MCF 10A (cell line): ENCODE results near the gene AMPH. TPM values are rescaled to one million over a fixed set of nuclear protein-coding genes. Genes with fewer than 3 reads are reported as not detected.

Experiments used
- BruUV-seq: library from RNA; stranded (reverse); fragments of 400-500 nt; replicated peaks from 2 replicates; lab custom pipeline; 2021; lab: Mats Ljungman, UMichigan
- CTCF ChIA-PET: fragments of 300-600 bp; sonication (Branson Sonifier 250); formaldehyde crosslinking; extraction: SDS; loops from one replicate; lab custom pipeline; 2021; ENCODE audit warnings: antibody characterized with exemption, inconsistent platforms; lab: Yijun Ruan, JAX
- POLR2A ChIA-PET: fragments of 300-600, 350-650 bp; sonication (Branson Sonifier 250); formaldehyde crosslinking; extraction: SDS; loops from one replicate; lab custom pipeline; 2020; ENCODE audit warnings: antibody characterized with exemption, inconsistent platforms; lab: Yijun Ruan, JAX
- DNase-seq: peaks from one replicate; pipeline ENCODE4 v3.0.0-alpha.2; 2018; ENCODE audit not compliant: unreplicated experiment
- H3K27ac Mint-ChIP-seq: one replicate; pipeline ENCODE4 v1.8.0; 2022; ENCODE audit warnings: mild to moderate bottlenecking, low read depth, mixed read lengths; ENCODE audit not compliant: unreplicated experiment
- H3K27me3 Mint-ChIP-seq: one replicate; pipeline ENCODE4 v1.8.0; 2022; ENCODE audit warnings: mixed read lengths; ENCODE audit not compliant: insufficient read depth, unreplicated experiment
- H3K36me3 Mint-ChIP-seq: one replicate; pipeline ENCODE4 v1.8.0; 2022; ENCODE audit warnings: mild to moderate bottlenecking, moderate library complexity, mixed read lengths; ENCODE audit not compliant: insufficient read depth, unreplicated experiment
- H3K4me1 Mint-ChIP-seq: one replicate; pipeline ENCODE4 v1.8.0; 2022; ENCODE audit warnings: mixed read lengths; ENCODE audit not compliant: insufficient read depth, unreplicated experiment
- H3K4me3 Mint-ChIP-seq: one replicate; pipeline ENCODE4 v1.8.0; 2022; ENCODE audit warnings: mild to moderate bottlenecking, moderate library complexity, mixed read lengths; ENCODE audit not compliant: unreplicated experiment
- H3K9me3 Mint-ChIP-seq: one replicate; pipeline ENCODE4 v1.8.0; 2022; ENCODE audit warnings: mixed read lengths; ENCODE audit not compliant: unreplicated experiment
- intact Hi-C: fragments of 100-400 bp; cut with micrococcal nuclease; formaldehyde crosslinking; loops from 2 replicates; pipeline ENCODE4 v1.14.1; 2022
- total RNA-seq: library from RNA; stranded (reverse); gene quantifications from 2 replicates; pipeline ENCODE4 v1.2.3, GENCODE V29; 2022
- TF ChIP-seq, protein P1 (sequence below): fragments of 200-600 bp; IDR thresholded peaks from one replicate; pipeline ENCODE4 v1.8.0; 2022; ENCODE audit warnings: antibody characterized with exemption, mild to moderate bottlenecking; ENCODE audit not compliant: unreplicated experiment

AMPH gene
- total RNA-seq, 1 experiment from 2014 or later, result 0.63 TPM

GRCh38 chr7:38335492-38336147 lies 295.6 kb downstream of the AMPH start:
- Mint-ChIP-seq H3K27ac (no peak overlapping the region), H3K36me3 (no peaks in the 10 kb centered on the region), H3K9me3 (no peaks in the 10 kb centered on the region), H3K27me3 (peaks cover 13% of the 10 kb centered on the region), H3K4me3 (no peak overlapping the region), H3K4me1 (no peaks in the 10 kb centered on the region)
- TF ChIP-seq, protein P1, sequence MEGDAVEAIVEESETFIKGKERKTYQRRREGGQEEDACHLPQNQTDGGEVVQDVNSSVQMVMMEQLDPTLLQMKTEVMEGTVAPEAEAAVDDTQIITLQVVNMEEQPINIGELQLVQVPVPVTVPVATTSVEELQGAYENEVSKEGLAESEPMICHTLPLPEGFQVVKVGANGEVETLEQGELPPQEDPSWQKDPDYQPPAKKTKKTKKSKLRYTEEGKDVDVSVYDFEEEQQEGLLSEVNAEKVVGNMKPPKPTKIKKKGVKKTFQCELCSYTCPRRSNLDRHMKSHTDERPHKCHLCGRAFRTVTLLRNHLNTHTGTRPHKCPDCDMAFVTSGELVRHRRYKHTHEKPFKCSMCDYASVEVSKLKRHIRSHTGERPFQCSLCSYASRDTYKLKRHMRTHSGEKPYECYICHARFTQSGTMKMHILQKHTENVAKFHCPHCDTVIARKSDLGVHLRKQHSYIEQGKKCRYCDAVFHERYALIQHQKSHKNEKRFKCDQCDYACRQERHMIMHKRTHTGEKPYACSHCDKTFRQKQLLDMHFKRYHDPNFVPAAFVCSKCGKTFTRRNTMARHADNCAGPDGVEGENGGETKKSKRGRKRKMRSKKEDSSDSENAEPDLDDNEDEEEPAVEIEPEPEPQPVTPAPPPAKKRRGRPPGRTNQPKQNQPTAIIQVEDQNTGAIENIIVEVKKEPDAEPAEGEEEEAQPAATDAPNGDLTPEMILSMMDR, result peak; percentile 81
- intact Hi-C loops, result no loop called here
- ChIA-PET POLR2A (no interaction called here), CTCF (interaction anchor here (0.6 to 5.0 kb wide), 19 partner anchors 8 to 1131 kb away, joined by 3 to 43 read pairs (median 4); no protein-coding TSS in a partner anchor)
- no TSS peak for BruUV-seq
- DNase-seq, result peak; percentile 87

GRCh38 chr7:38335128-38335491 lies 296.1 kb downstream of the AMPH start:
- ChIA-PET POLR2A (no interaction called here), CTCF (interaction anchor here (0.6 to 5.0 kb wide), 20 partner anchors 8 to 1130 kb away, joined by 3 to 43 read pairs (median 4); no protein-coding TSS in a partner anchor)
- Mint-ChIP-seq H3K27me3 (peaks cover 13% of the 10 kb centered on the region), H3K4me3 (no peak overlapping the region), H3K36me3 (no peaks in the 10 kb centered on the region), H3K9me3 (no peaks in the 10 kb centered on the region), H3K4me1 (no peaks in the 10 kb centered on the region), H3K27ac (no peak overlapping the region)
- DNase-seq, result no peak
- TF ChIP-seq, protein P1, result no peak
- no TSS peak for BruUV-seq
- intact Hi-C loops, result no loop called here

- H3K4me3 Mint-ChIP-seq, result no peak overlapping the region
- CTCF ChIA-PET, result interaction anchor here (0.6 to 5.0 kb wide), 8 partner anchors 11 to 248 kb away, joined by 3 to 43 read pairs (median 6); no protein-coding TSS in a partner anchor
- peaks cover 13% of the 10 kb centered on the region for H3K27me3 Mint-ChIP-seq
- no peaks in the 10 kb centered on the region for H3K4me1 Mint-ChIP-seq
- no peak for DNase-seq
- no peaks in the 10 kb centered on the region for H3K9me3 Mint-ChIP-seq
- no peaks in the 10 kb centered on the region for H3K36me3 Mint-ChIP-seq
- POLR2A ChIA-PET, result interaction anchor here (0.7 kb wide), 1 partner anchor 40 kb away, joined by 3 read pairs; no protein-coding TSS in a partner anchor
- intact Hi-C loops, result no loop called here
- TF ChIP-seq, protein P1, result no peak
- no TSS peak for BruUV-seq
- no peak overlapping the region for H3K27ac Mint-ChIP-seq
Measured at GRCh38 chr7:38334163-38334562, 297.0 kb downstream of the AMPH start.
